Measurements from ENCODE around the gene WDCP.
"Not testable (repeated sequence)": the region's sequence is repeated elsewhere in the genome, so short reads cannot be mapped to it uniquely, and the experiment has no call there.

Gene WDCP, protein sequence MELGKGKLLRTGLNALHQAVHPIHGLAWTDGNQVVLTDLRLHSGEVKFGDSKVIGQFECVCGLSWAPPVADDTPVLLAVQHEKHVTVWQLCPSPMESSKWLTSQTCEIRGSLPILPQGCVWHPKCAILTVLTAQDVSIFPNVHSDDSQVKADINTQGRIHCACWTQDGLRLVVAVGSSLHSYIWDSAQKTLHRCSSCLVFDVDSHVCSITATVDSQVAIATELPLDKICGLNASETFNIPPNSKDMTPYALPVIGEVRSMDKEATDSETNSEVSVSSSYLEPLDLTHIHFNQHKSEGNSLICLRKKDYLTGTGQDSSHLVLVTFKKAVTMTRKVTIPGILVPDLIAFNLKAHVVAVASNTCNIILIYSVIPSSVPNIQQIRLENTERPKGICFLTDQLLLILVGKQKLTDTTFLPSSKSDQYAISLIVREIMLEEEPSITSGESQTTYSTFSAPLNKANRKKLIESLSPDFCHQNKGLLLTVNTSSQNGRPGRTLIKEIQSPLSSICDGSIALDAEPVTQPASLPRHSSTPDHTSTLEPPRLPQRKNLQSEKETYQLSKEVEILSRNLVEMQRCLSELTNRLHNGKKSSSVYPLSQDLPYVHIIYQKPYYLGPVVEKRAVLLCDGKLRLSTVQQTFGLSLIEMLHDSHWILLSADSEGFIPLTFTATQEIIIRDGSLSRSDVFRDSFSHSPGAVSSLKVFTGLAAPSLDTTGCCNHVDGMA

GRCh38 chr2:24046930-24047702 lies at the start of gene WDCP:
WDCP (minus strand) TSS chr2:24047391; CDS start chr2:24039494, 7,897 bp downstream.
- peak; percentile 97 for DNase-seq (ENCODE audit: low spot score)

- not testable (repeated sequence) for DNase-seq (ENCODE audit: low spot score)
Observed at GRCh38 chr2:24095171-24095677, 48.0 kb upstream of the WDCP start.

DNA sequence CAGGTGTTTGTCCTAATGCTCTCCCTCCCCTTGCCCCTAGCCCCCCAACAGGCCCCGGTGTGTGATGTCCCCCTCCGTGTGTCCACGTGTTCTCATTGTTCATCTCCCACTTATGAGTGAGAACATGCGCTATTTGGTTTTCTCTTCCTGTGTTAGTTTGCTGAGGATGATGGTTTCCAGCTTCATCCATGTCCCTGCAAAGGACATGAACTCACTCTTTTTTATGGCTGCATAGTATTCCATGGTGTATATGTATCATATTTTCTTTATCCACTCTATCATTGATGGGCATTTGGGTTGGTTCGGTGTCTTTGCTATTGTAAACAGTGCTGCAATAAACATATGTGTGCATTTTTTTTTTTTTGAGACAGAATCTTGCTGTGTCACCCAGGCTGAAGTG lies 46.1 kb upstream of the WDCP start:
- DNase-seq (ENCODE audit: low spot score) = not testable (repeated sequence)

DNA sequence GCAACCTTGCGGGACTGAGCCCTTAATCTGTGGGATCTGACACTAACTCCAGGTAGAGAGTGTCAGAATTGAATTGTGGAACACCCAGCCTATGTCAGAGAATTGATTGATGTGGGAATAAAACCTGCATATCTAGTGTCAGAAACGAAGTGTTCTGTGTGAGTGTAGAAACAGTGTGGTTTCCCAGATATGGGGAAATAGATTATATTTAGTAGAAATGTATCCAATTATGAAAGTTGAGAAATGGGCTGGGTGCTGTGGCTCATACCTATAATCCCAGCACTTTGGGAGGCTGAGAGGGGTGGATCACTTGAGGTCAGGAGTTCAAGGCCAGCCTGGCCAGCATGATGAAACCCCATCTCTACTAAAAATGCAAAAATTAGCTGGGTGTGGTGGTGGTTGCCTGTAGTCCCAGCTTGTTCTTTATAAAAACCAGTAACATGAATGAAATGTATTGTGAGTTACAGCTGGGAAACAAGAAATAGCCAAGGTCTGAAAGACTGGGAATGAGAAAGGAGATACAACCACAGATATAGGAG lies 41.7 kb upstream of the WDCP start:
- no peak for DNase-seq (ENCODE audit: low spot score)

DNA sequence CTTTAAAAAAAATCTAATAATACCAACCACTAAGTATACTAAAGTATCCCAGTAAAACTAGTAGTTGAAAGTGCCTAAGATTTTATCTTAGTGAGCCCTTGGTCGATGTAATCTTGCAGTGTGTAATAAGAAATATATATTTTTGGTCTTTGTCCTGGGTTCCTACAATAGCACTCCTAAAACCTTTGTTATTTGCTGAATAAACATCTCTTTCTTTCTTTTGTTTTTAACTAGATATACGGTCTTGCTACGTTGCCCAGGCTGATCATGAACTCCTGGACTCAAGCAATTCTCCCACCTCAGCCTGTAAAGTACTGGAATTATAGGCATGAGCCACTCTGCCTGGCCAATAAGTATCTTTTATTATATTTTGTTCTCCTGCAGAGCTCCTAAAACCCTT lies 39.8 kb upstream of the WDCP start:
- no peak for DNase-seq (ENCODE audit: low spot score)

DNA sequence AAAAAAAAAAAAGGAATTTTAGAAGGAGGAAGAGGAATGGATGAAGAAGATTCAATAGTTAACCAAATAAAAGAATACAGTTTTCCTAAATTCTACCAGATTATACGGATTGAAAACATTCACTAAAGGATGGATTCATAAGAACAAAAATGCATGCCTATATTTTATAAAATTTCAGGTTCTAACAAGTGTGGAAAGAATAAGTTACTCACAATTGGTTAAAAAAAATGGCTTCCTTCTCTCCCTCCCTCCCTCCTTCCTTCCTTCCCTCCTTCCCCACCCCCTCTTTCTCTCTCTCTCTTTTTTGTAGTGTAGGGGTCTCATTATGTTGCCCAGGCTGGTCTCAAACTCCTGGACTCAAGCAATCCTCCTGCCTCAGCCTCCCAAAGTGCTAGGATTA lies 39.0 kb upstream of the WDCP start:
- DNase-seq (ENCODE audit: low spot score) = no peak

- DNase-seq (ENCODE audit: low spot score) = no peak
Observed at GRCh38 chr2:24085200-24085489, 38.0 kb upstream of the WDCP start.

GRCh38 chr2:24084386-24085199 lies 37.4 kb upstream of the WDCP start, which contains the start of gene TP53I3:
TP53I3 (minus strand) TSS chr2:24084834; CDS start chr2:24084326, 508 bp downstream.
- peak; percentile 92 for DNase-seq (ENCODE audit: low spot score)

- peak; percentile 91 for DNase-seq (ENCODE audit: low spot score)
Observed at GRCh38 chr2:24083567-24084385, 36.6 kb upstream of the WDCP start.

- no peak for DNase-seq (ENCODE audit: low spot score)
Observed at GRCh38 chr2:24082787-24083566, 35.8 kb upstream of the WDCP start.

GRCh38 chr2:24080701-24081100 lies 33.5 kb upstream of the WDCP start:
- DNase-seq (ENCODE audit: low spot score) = no peak

DNA sequence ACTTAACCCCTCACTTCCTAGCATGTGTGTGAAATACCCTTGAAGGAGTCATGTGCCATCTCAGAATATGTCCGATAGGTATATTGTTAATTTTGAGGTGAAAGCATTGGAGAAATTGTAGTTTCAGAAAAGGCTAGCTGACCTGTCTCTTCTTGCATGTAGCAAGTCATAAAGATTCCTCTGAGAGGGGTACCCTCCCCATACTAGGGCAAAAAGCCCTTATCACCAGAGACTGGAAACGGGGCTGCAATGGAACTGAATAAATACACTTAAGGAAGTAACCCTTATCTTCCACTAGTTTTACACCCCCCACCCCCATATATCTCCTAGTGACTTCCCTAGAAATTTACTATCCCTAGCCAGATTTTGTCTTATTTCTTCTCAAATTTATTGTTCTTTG lies 30.7 kb upstream of the WDCP start:
- no peak for DNase-seq (ENCODE audit: low spot score)

DNA sequence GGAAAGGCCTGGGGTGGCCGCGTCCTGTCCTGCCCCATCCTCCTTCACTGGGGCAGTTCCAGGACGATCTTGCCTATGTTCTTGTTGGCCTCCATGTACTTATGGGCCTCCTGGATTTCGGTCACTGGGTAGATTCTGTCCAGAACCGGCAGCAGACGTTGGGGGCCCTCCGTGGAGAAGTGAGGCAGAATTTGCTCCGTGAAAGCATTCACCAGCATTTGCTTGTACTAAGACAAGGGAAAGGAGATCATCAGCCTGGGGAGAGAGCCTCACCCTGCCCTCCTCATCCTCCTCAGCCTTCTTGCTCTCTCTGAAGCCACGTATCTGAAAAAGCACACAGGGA lies 30.3 kb upstream of the WDCP start:
- DNase-seq (ENCODE audit: low spot score) = no peak

- DNase-seq (ENCODE audit: low spot score) = peak; percentile 17
Observed at GRCh38 chr2:24076849-24077534, 29.8 kb upstream of the WDCP start.

- DNase-seq (ENCODE audit: low spot score) = peak; percentile 98
Observed at GRCh38 chr2:24075915-24076848, 29.0 kb upstream of the WDCP start, which contains the start of gene SF3B6. SF3B6 (minus strand) TSS chr2:24076326; CDS start chr2:24076229, 97 bp downstream.

- no peak for DNase-seq (ENCODE audit: low spot score)
Observed at GRCh38 chr2:24075259-24075658, 28.1 kb upstream of the WDCP start.

DNA sequence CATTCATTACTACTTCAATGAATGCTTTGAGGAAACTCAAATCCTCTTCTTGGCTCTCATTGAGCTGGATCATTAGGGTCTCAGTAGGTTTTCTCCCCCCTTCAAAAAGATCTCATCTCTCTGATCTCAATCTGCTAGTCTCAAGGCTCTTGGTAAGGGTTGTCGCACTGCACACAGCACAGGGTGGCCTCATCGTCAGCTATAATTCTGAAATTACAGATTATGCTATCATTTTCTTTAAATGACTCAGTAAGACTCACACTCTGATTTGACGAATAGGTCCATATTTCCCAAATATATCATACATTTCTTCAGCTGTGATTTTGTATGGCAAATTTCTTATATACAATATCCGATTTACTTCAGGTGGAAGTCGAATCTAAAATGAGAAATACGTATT lies 26.6 kb upstream of the WDCP start:
- no peak for DNase-seq (ENCODE audit: low spot score)

DNA sequence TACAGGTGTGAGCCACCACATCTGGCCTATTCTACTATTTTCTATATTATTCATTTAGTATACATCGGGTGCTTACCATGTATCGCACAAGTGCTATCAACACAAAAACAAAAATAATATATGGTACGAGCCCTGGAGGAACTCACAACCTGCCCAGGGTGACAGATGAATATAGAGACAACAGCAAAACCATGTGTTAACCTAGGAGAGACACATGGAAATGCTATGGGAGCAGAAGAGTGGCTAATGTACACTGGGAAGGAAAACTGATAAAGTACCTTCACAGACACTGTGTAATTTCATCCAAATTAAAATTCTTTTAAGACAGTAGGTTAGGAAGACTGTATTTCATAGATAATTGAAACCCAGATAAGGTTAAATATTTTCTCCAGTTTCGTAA lies 25.1 kb upstream of the WDCP start:
- no peak for DNase-seq (ENCODE audit: low spot score)

Measured in LoVo (cell line).